Endothelial cell of umbilical vein (primary cell): ENCODE measurements around the gene TGFBR3. TPM values are rescaled to one million over a fixed set of nuclear protein-coding genes. Genes with fewer than 3 reads are reported as not detected.

Experiments used
- BruUV-seq: library from RNA; stranded (reverse); fragments of 400-500 nt; replicated peaks from 2 replicates; lab custom pipeline; 2021; lab: Mats Ljungman, UMichigan
- CTCF ChIA-PET: fragments of 300-600, 350-600 bp; sonication (Branson Sonifier 250); formaldehyde crosslinking; loops from one replicate; lab custom pipeline; 2021; ENCODE audit warnings: antibody characterized with exemption, inconsistent platforms; lab: Charles Lee
- POLR2A ChIA-PET: fragments of 300-600, 350-600 bp; sonication (Branson Sonifier 250); formaldehyde crosslinking; loops from one replicate; lab custom pipeline; 2021; ENCODE audit warnings: antibody characterized with exemption, inconsistent platforms; lab: Charles Lee
- DNase-seq: peaks from one replicate; pipeline ENCODE4 v3.0.0-alpha.2; 2011; ENCODE audit warnings: low read depth, low spot score
- FAIRE-seq: peaks from 2 replicates; lab custom pipeline; 2011; peaks lifted over from hg19 to GRCh38; lab: Jason Lieb, UNC
- H2AFZ ChIP-seq: 2 replicates; pipeline ENCODE4 v1.6.0; 2012; ENCODE audit warnings: low read depth, low read length, control low read depth, inconsistent platforms
- H3K27ac ChIP-seq: 2 replicates; pipeline ENCODE4 v1.5.1; 2011; ENCODE audit warnings: low read depth, mild to moderate bottlenecking, control low read depth, low read length, moderate library complexity; ENCODE audit not compliant: insufficient read depth
- H3K27me3 ChIP-seq, 2 experiments: 2 replicates each; pipeline versions ENCODE4 v1.6.0 to v1.6.1; 2011; ENCODE audit warnings: low read length in 2 of 2, mixed read lengths in 1 of 2; ENCODE audit not compliant: control insufficient read depth in 2 of 2, insufficient read depth in 2 of 2
- H3K36me3 ChIP-seq, 2 experiments: 2 replicates in 1 of 2; 3 replicates in 1 of 2; pipeline ENCODE4 v1.5.1; 2011; ENCODE audit warnings: low read length in 2 of 2, mild to moderate bottlenecking in 1 of 2, moderate library complexity in 1 of 2; ENCODE audit not compliant: control insufficient read depth in 2 of 2, insufficient read depth in 2 of 2; ENCODE audit errors: extremely low read depth in 1 of 2
- H3K4me1 ChIP-seq: 3 replicates; pipeline ENCODE4 v1.5.1; 2011; ENCODE audit warnings: mild to moderate bottlenecking, low read length; ENCODE audit not compliant: control insufficient read depth, insufficient read depth; ENCODE audit errors: extremely low read depth
- H3K4me2 ChIP-seq: 2 replicates; pipeline ENCODE4 v1.6.1; 2011; ENCODE audit warnings: low read length, control low read depth, mixed read lengths; ENCODE audit not compliant: insufficient read depth
- H3K4me3 ChIP-seq, 3 experiments: fragments of 200-600 bp in 1 of 3; sonication (generic), shearing (Covaris generic) in 1 of 3; replicated peaks in 1 of 3; 2 replicates each; pipeline ENCODE4 v1.5.1; 2011 to 2016; ENCODE audit warnings: control low read depth in 3 of 3, low read length in 3 of 3, mild to moderate bottlenecking in 2 of 3, inconsistent platforms in 1 of 3, low read depth in 1 of 3, moderate library complexity in 1 of 3; ENCODE audit not compliant: insufficient read depth in 1 of 3
- H3K79me2 ChIP-seq: 2 replicates; pipeline ENCODE4 v1.6.0; 2012; ENCODE audit warnings: low read length, inconsistent platforms; ENCODE audit not compliant: control insufficient read depth, insufficient read depth
- H3K9ac ChIP-seq: replicated peaks from 2 replicates; pipeline ENCODE3; 2011; ENCODE audit warnings: low read length, control low read depth; ENCODE audit not compliant: insufficient read depth; ENCODE audit errors: extremely low read depth
- H3K9me1 ChIP-seq: replicated peaks from 3 replicates; pipeline ENCODE4 v1.6.0; 2011; ENCODE audit warnings: mild to moderate bottlenecking, low read length; ENCODE audit not compliant: control insufficient read depth, insufficient read depth; ENCODE audit errors: extremely low read depth
- H3K9me3 ChIP-seq: replicated peaks from 2 replicates; pipeline ENCODE4 v1.5.1; 2012; ENCODE audit warnings: low read length, inconsistent platforms; ENCODE audit not compliant: control insufficient read depth, insufficient read depth
- H4K20me1 ChIP-seq: replicated peaks from 2 replicates; pipeline ENCODE3; 2011; ENCODE audit warnings: mild to moderate bottlenecking, low read length; ENCODE audit not compliant: control insufficient read depth, insufficient read depth; ENCODE audit errors: extremely low read depth
- EZH2 ChIP-seq: IDR thresholded peaks from 2 replicates; pipeline ENCODE4 v1.6.1; 2012; ENCODE audit warnings: borderline replicate concordance, low read depth, mild to moderate bottlenecking, moderate library complexity, low read length, inconsistent platforms; ENCODE audit not compliant: severe bottlenecking
- dilution Hi-C: fragments of 300-500 bp; cut with MboI; formaldehyde crosslinking; loops from one replicate; pipeline ENCODE4 v1.15.0; 2019; ENCODE audit warnings: low sequenced_read_pairs; ENCODE audit not compliant: extremely low pct_ligation_motif_present
- intact Hi-C: fragments of 100-400 bp; cut with micrococcal nuclease; formaldehyde crosslinking; loops from one replicate; pipeline ENCODE4 v1.10.0; 2022
- polyA plus RNA-seq, 4 experiments: library from polyadenylated mRNA; depleted of rRNA in 3 of 4; stranded (reverse) in 3 of 4; unstranded in 1 of 4; fragments of >200 nt; gene quantifications; 2 replicates each; pipeline versions ENCODE4 v1.2.1 to v1.2.3, GENCODE V29; 2011 to 2012; ENCODE audit warnings: missing spikeins in 1 of 4
- small RNA-seq: library from RNA; depleted of rRNA; stranded (forward); fragments of <200 nt; gene quantifications from one replicate; pipeline ENCODE3, GENCODE V24; 2012; ENCODE audit warnings: low replicate concordance, low read depth; ENCODE audit not compliant: insufficient read depth, insufficient read length
- total RNA-seq: library from RNA; stranded (reverse); gene quantifications from 2 replicates; pipeline ENCODE4 v1.2.3, GENCODE V29; 2021

The TGFBR3 gene
- total and polyA plus RNA-seq, 2 donors (not counting 3 experiments of a cell fraction or from before 2014, with no cell fraction given) = 8.0 to 13.4 TPM

- DNase-seq (no peak), FAIRE-seq (no peak)
- CTCF ChIA-PET = no interaction called here
- Histone ChIP-seq H3K79me2 (no peaks in the 10 kb centered on the region), H3K4me1 (no peaks in the 10 kb centered on the region), H3K36me3 (no peaks in the 10 kb centered on the region), H3K4me3 (no peak overlapping the region), H2AFZ (no peak overlapping the region), H4K20me1 (no peaks in the 10 kb centered on the region), H3K27me3 (no peaks in the 10 kb centered on the region), H3K9me3 (no peaks in the 10 kb centered on the region), H3K9me1 (no peaks in the 10 kb centered on the region), H3K27ac (no peak overlapping the region), H3K9ac (no peak overlapping the region), H3K4me2 (no peak overlapping the region)
- TF ChIP-seq EZH2 = no peak
- dilution Hi-C loops = no loop called here
- POLR2A ChIA-PET = no interaction called here
- no TSS peak for BruUV-seq
- intact Hi-C loops = no loop called here
These were observed 255.1 kb downstream of the TGFBR3 start for GRCh38 chr1:91630803-91631202.

Small RNA genes lying within 50 kb of the gene (small RNA-seq; reads per million reads assigned to genes)
- gene RN7SL653P = not detected

Other genes starting within 250 kb of the TGFBR3 start
- gene BRDT, start 63.2 kb upstream of the TGFBR3 start, total RNA-seq = not detected in 2 replicates
- not detected in 2 replicates for gene BRDT, start 63.2 kb upstream of the TGFBR3 start, polyA plus RNA-seq
- 8.7 and 11.2 TPM in 2 replicates for gene EPHX4, start 143.8 kb upstream of the TGFBR3 start, total RNA-seq
- gene EPHX4, start 143.8 kb upstream of the TGFBR3 start, polyA plus RNA-seq = 4.3 and 4.5 TPM in 2 replicates
- not detected in 2 replicates for gene SETSIP, start 189.3 kb upstream of the TGFBR3 start, total RNA-seq
- gene SETSIP, start 189.3 kb upstream of the TGFBR3 start, polyA plus RNA-seq = not detected in 2 replicates
- gene BTBD8, start 194.2 kb upstream of the TGFBR3 start, total RNA-seq = 1.5 and 1.7 TPM in 2 replicates
- gene BTBD8, start 194.2 kb upstream of the TGFBR3 start, polyA plus RNA-seq = 0.24 and 0.36 TPM in 2 replicates